GM12891 (cell line): ENCODE data around the gene CPA5.

Source experiments
- POLR2A ChIP-seq: IDR thresholded peaks from 2 replicates; pipeline ENCODE4 v1.6.1; 2011; ENCODE audit warnings: low read depth, low read length, control low read depth
- POLR2AphosphoS5 ChIP-seq: IDR thresholded peaks from 2 replicates; pipeline ENCODE4 v1.6.1; 2011; ENCODE audit warnings: low read depth, low read length, control low read depth
- POU2F2 ChIP-seq: IDR thresholded peaks from 2 replicates; pipeline ENCODE4 v1.6.1; 2011; ENCODE audit warnings: low read depth, mild to moderate bottlenecking, control low read depth, low read length, moderate library complexity
- SPI1 ChIP-seq: IDR thresholded peaks from 2 replicates; pipeline ENCODE4 v1.6.1; 2011; ENCODE audit warnings: low read depth, low read length, control low read depth
- TAF1 ChIP-seq: IDR thresholded peaks from 2 replicates; pipeline ENCODE4 v1.6.1; 2011; ENCODE audit warnings: low read depth, low read length, control low read depth

DNA sequence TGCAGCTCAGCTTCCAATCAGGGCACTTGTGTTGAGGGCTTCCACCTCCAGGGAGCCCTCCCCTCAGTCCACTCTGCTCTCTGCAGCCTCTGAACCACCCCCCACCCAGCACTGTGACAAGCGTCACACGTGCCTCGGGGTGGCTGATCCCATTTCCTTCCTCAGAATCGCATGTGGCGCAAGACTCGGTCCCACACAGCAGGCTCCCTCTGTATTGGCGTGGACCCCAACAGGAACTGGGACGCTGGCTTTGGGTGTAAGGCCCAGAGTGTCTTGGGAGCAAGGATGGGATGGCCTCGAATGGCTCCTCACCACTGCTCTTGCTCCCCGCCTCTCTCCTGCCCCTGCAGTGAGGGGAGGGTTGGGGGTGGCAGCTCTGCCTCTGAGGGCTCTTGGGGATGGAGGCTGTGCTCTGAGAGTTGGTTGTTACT is 39.8 kb downstream of the CPA5 start:
- TF ChIP-seq POLR2AphosphoS5 (no peak), POLR2A (no peak), TAF1 (no peak), SPI1 (no peak), POU2F2 (no peak)
